DMS153 (cell line): ENCODE measurements around the gene KRT34.
"Not testable (repeated sequence)": the region's sequence is repeated elsewhere in the genome, so short reads cannot be mapped to it uniquely, and the experiment has no call there.

Source experiments
- DNase-seq: peaks from one replicate; lab custom pipeline; 2025; lab: John Stamatoyannopoulos, UW

The KRT34 gene

GRCh38 chr17:41366070-41366469 lies 16.0 kb downstream of the KRT34 start:
- DNase-seq: no peak

DNA sequence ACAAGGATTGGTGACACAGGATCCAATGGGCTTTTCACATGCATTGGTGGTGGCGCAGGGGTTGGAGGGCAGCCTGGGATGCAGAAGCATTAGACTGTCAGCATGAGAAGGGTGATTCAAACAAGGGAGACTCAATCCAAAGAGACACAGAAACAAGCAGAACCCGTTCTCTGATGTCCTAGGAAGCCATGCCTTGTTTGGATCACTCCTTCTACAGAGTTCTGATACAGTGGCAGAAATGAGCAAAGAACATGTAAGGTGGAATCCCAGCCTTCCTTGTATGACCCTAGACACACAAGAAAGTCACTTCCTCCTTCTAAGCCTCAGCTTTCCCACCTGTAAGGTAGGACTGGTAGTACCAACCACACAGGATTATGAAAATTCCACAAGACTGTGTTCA lies 18.2 kb downstream of the KRT34 start:
- no peak for DNase-seq

GRCh38 chr17:41360296-41360995 lies 21.7 kb downstream of the KRT34 start:
- DNase-seq: no peak

- DNase-seq: no peak
These were observed 27.6 kb downstream of the KRT34 start for GRCh38 chr17:41354536-41354935.

GRCh38 chr17:41352597-41353366 lies 29.3 kb downstream of the KRT34 start:
- DNase-seq: no peak

DNA sequence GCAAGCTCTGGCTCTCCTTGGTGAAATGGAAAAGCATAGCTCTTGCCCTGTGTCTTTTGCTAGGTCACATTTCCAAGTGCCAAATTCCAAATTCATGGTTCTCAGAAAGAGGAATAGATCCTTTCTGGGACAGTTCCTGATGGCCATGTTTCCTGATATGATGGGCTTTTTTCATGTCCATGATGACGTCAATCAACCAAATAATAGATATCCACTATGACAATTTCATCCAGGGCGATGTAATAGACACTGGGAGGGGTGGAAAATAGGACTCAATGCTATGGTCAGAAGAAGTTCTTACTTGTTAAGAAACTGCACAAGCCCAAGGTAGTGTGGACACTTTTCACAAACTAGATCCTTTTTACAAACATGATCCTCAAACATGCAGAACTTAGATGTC lies 30.9 kb downstream of the KRT34 start:
- DNase-seq: no peak

DNA sequence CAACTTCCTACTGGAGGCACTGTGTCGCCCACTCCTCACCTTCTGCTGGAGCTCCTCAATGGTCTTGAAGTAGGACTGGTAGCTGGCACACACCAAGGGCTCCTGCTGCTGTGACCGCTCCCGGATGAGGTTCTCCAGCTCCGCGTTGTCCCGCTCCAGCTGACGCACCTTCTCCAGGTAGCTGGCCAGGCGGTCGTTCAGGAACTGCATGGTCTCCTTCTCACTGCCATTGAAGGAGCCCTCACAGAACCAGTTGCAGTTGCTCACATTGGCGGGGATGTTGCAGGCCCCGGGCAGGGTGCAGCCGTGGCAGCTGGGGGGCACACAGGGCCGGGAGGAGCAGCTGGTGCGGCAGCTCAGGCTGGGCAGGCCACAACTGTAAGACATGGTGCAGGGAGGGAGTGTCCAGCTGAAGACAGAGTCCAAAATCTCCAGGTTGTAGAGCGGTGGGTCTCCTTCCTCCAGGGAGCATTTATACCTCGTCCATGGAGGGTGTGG lies 31.7 kb downstream of the KRT34 start, which contains the start of gene KRT33A:
TSS of gene KRT33A (minus strand) at position 448 of the 498 bp plus-strand sequence. CDS start at position 387, 61 bp downstream.
- not testable (repeated sequence) for DNase-seq

DNA sequence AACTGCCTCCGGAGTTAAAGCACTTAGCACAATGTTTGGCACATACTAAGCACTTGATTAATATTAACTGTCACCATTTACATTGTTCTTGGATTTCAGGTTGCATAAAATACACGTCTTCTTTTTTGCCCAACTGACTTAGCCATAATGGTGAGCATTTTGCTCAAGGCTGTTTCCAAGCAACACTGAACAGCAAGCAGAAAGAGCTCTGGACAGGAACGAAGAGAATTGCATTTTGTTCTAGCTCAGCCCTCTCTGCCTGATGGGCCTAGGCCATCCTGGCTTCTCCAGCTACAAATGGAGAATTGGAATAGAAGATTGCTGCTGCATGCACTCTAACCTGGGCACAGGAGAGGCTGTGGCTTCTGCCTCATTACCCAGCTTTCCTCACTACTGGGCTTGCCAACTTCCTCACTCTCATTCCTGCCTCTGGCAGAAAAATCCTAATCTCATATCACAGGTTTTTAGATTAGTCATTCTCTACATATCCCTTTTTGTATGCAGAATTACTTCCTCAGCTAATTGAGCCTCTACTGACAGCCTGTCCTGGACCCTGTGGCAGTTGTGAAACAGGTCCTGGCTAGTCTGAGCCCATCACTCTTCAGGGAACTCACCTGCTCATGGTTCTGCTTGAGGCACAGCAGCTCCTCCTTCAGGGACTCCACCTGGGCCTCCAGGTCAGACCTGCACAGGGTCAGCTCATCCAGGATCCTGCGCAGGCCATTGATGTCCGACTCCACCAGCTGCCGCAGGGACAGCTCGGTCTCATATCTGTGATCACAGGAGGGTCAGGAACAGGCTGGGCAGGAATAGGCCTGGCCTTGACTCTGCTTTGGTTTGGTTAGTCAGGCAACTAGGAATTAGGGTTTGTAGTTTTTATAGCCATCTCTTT lies 34.0 kb downstream of the KRT34 start:
- no peak for DNase-seq

DNA sequence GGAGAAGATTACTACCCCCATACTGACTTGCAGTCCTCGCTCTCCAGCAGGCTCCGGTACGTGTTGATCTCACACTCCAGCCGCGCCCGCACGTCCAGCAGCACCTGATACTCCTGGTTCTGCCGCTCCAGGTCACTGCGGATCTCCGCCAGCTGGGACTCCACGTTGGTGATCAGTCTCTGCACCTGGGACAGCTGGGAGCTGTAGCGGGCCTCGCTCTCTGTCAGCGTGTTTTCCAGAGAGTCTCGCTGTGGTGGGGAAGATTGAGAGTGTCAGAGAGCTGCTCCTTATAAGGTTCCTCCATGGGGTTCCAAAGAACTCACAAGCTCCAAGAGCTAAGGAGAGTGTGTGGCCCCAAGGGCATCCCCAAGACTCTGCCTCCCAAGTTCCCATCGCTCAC lies 35.7 kb downstream of the KRT34 start:
- DNase-seq: not testable (repeated sequence)

GRCh38 chr17:41345992-41346391 lies 36.1 kb downstream of the KRT34 start:
- no peak for DNase-seq

DNA sequence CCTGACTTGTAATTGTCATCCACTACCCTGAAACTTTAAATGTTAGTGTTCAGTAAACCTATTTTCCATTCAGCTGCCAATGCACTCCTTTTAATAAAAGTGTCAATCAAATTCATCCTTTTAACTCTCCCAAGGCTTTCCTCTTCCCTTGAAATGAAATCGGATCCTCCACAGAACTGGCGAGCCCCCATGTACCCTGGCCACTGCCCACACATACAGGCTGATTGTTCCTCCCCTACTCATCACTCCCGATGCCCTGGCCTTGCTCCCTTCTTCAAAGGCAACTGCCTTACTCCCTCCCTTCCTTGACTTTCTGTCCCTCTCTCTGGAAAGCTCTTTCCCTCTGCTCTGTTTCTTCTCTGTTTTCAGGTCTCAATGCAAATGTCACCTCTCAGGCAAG lies 39.1 kb downstream of the KRT34 start:
- DNase-seq: no peak

DNA sequence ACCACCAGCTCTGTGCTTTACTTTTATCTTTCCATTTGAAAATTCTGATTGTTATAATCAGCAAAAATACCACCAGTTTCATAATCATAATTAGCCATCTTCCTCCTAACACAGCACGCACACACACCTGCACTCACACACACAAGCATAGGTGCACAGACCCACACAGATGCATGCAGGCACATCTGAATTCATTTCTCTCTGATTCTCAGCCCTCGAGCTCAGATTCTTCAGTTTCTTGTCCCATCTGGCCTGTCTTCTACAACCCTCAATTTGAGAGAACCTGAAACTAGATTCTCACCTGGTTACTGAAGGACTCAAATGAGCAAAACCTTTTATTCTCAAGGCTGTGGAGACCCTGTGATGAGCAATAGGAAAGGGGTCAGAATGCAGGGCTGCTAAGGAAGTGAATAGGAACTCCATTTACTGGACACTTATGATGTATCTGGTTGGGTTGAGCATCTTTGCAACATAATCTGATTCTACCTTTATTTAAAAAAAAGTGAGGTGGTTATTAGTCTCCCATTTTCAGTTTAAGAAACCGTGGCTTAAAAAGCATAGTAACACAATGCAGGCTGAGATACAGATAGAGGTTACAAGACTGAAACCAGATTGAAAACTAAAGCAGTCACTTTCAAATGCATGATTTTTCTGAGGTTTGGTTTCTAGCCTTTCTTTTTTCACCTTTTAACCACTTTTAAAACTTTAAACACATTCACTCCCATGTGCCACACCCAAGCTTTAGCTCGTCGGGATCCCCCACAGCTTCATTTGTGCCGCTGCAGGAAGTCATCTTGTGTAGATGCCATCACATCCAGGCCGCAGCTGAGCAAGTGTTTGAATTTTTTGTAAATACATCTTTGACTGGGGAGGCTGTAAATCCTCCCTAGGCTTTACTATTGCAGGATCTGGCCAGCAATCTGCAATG lies 40.9 kb downstream of the KRT34 start:
- no peak for DNase-seq

DNA sequence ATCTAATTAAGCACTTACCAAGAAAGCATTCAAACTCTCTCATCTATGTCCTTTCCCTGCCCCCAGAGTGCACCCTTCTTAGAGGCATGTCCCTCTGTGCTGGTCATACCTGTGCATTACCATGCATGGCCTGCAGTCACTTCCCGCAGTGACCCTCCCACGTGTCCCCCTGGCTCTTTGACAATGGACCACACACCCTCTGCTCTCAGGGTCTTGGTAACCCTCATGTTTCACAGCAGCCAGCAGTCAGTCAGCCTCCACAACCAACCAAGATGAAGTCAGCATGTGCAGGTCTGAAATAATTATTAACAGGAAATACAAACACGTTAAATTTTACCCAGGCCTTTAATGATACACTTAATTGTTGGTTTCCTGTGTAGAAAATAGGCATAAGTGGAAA lies 41.6 kb downstream of the KRT34 start:
- DNase-seq: no peak

DNA sequence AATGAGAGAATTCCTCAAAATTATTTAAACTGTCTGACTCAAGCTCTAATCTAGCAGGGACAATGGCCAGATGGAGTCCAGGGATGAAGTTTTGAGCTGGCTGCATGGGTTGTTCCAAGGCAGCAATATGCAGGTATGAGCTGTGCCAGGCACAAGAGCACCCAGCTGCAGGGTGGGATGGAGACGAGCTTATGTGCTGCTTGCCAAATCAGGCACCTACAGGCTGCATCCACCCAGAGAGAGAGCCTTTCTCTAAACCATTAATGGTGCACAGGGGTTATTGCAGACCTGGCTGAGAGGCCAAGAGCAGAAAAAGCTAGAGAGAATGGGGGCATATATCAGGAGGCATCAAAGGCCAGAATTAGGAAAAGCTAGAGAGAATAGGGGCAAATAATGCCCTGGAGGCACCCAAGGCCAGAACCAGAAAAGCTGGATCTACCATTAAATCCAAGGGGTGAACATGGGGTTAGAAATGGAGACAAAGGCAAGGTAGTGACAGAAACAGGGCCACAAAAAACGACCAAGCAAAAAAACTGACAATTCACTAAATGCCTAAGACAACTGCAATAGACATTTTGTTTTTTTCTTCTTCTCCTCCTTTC lies 42.4 kb downstream of the KRT34 start:
- DNase-seq: no peak

GRCh38 chr17:41338961-41339485 lies 43.1 kb downstream of the KRT34 start:
- no peak for DNase-seq

- no peak for DNase-seq
These were observed 46.4 kb downstream of the KRT34 start for GRCh38 chr17:41335747-41336146.

DNA sequence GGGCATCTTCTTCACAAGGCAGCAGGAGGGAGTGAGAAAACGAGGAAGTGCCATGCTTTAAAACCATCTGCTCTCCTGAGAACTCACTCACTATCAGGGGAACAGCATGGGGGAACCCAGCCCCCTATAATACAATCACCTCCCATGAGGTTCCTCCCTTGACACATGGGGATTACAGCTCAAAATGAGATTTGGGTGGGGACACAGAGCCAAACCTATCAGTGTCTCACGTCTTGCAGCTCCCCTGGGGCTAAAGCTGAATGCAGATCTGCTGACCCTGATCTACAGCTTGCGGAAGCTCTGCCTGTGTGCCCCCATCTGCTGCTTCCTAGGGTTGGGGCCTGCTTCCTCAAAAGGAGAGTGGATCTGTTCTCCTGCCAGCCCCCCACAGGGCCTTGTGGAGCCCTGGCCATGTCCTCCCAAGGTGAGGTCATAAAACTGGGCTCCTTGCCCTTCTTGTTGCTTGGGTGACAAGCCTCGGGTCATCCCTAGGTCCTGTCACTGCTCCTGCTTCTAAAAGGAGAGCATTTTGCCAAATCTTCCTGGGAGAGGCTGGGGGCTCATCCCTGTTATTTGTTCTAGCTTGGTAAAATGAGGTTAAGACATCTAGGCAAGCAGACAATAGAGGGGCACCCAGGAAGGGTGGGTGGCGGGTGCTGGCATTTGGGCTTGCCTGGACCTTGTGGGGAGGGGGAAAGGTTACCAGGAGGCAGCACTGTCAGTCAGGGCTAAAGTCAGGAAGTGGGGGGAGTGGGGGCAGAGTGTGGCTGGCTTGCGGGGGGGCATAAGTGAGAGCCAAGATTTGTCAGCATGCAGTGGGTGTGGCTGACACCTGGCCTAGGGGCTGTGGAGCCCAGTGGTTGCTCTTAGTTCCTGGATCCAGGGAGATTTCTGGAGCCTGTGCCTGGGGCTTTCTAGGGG lies 47.5 kb downstream of the KRT34 start:
- no peak for DNase-seq

DNA sequence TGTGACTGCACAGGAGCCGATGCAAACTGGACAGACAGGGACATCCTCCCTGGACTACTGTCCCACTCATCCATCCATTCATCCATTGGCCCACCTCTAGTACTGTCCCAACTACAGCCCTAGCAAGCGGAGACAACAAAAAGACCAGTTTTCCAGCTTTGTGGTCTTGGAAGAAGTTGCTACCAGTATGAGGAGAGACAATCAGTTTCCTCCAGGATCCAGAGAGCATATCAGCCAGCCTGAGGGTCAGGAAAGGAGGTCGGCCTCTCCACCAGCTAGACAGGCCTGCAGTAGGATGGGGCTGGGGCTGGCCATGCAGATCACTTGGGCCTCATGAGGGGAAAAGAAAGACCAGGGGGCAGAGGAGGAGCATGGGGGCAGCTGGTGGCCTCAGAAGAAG lies 48.3 kb downstream of the KRT34 start:
- no peak for DNase-seq

DNA sequence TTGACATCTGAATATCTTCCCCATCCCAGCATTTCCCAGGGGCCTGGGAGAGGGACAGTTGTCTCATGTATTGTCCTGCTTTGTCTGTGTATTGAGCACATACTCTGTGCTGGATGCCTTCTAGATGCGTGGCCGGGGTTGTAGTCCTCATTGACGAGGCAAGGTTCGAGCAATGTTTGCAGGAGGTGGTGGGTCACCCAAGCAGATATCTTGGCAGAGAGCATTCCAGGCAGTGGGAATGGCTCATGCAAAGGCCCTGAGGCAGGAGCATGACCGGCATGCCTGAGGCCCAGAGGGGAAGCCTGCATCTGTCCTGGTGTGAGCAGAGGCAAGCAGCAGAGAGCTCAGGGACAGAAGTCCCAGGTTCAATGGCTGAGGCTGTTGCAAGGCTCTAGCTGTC lies 49.0 kb downstream of the KRT34 start:
- DNase-seq: no peak
